ENCODE measurements around the gene TMEM184A.

Gene TMEM184A

GRCh38 chr7:1567049-1567771, 11.2 kb upstream of the TMEM184A start:
- DNase-seq = no peak

- no peak for DNase-seq
Measured at GRCh38 chr7:1566687-1567048, 10.7 kb upstream of the TMEM184A start.

- no peak for DNase-seq
Measured at GRCh38 chr7:1564603-1565022, 8.6 kb upstream of the TMEM184A start.

GRCh38 chr7:1563981-1564602, 8.1 kb upstream of the TMEM184A start:
- no peak for DNase-seq

GRCh38 chr7:1562597-1563051, 6.6 kb upstream of the TMEM184A start:
- no peak for DNase-seq

GRCh38 chr7:1562116-1562515, 6.1 kb upstream of the TMEM184A start:
- no peak for DNase-seq

- DNase-seq = no peak
Measured at GRCh38 chr7:1561036-1561940, 5.3 kb upstream of the TMEM184A start.

GRCh38 chr7:1560620-1561031, 4.6 kb upstream of the TMEM184A start:
- DNase-seq = no peak

GRCh38 chr7:1559626-1560590, 3.9 kb upstream of the TMEM184A start:
- DNase-seq = no peak

GRCh38 chr7:1558841-1559625, 3.0 kb upstream of the TMEM184A start:
- no peak for DNase-seq

GRCh38 chr7:1558181-1558811, 2.3 kb upstream of the TMEM184A start:
- no peak for DNase-seq

GRCh38 chr7:1557771-1558170, 1.8 kb upstream of the TMEM184A start:
- DNase-seq = no peak

GRCh38 chr7:1557006-1557405, 1.0 kb upstream of the TMEM184A start:
- no peak for DNase-seq

- DNase-seq = no peak
Measured at GRCh38 chr7:1555046-1555812, 776 bp downstream of the TMEM184A start.

- DNase-seq = no peak
Measured at GRCh38 chr7:1554333-1555045, 1.5 kb downstream of the TMEM184A start.

- DNase-seq = no peak
Measured at GRCh38 chr7:1553512-1554210, 2.3 kb downstream of the TMEM184A start.

- no peak for DNase-seq
Measured at GRCh38 chr7:1552200-1552599, 3.8 kb downstream of the TMEM184A start.

- DNase-seq = no peak
Measured at GRCh38 chr7:1550846-1551155, 5.2 kb downstream of the TMEM184A start.
